H9 (cell line): Measurements from ENCODE around the gene PIGL. TPM values are rescaled to one million over a fixed set of nuclear protein-coding genes. Genes with fewer than 3 reads are reported as not detected.

Experiments used
- DNase-seq: peaks from one replicate; pipeline ENCODE4 v3.0.0-alpha.2; 2017
- H2AFZ ChIP-seq: one replicate; pipeline ENCODE4 v1.6.1; 2013; ENCODE audit warnings: mild to moderate bottlenecking, low read length, control low read depth, moderate library complexity
- H2AK5ac ChIP-seq: 2 replicates; pipeline ENCODE4 v1.6.1; 2013; ENCODE audit warnings: low read length, control low read depth, mixed read lengths; ENCODE audit not compliant: insufficient read length
- H2BK120ac ChIP-seq: one replicate; pipeline ENCODE4 v1.6.1; 2013; ENCODE audit warnings: low read depth, mild to moderate bottlenecking, low read length, control low read depth, inconsistent platforms; ENCODE audit not compliant: poor library complexity, severe bottlenecking
- H2BK12ac ChIP-seq: 2 replicates; pipeline ENCODE4 v1.6.1; 2013; ENCODE audit warnings: low read length, control low read depth, mixed read lengths, low read depth; ENCODE audit not compliant: insufficient read length
- H2BK15ac ChIP-seq: 2 replicates; pipeline ENCODE4 v1.6.1; 2013; ENCODE audit warnings: low read depth, low read length, control low read depth
- H2BK20ac ChIP-seq: one replicate; pipeline ENCODE4 v1.6.1; 2013; ENCODE audit warnings: low read depth, mild to moderate bottlenecking, low read length, control low read depth, inconsistent platforms; ENCODE audit not compliant: poor library complexity, severe bottlenecking
- H2BK5ac ChIP-seq: 2 replicates; pipeline ENCODE4 v1.6.1; 2013; ENCODE audit warnings: low read length, control low read depth, mixed read lengths; ENCODE audit not compliant: insufficient read length
- H3K14ac ChIP-seq: 2 replicates; pipeline ENCODE4 v1.6.1; 2013; ENCODE audit warnings: low read length, control low read depth; ENCODE audit not compliant: insufficient read depth
- H3K18ac ChIP-seq: 2 replicates; pipeline ENCODE4 v1.6.1; 2013; ENCODE audit warnings: low read depth, mild to moderate bottlenecking, mixed read lengths, low read length, control low read depth; ENCODE audit not compliant: insufficient read length
- H3K23ac ChIP-seq: 2 replicates; pipeline ENCODE4 v1.6.1; 2013; ENCODE audit warnings: low read length, control low read depth, mixed read lengths, low read depth; ENCODE audit not compliant: insufficient read length
- H3K23me2 ChIP-seq: 2 replicates; pipeline ENCODE4 v1.6.1; 2013; ENCODE audit warnings: low read depth, mild to moderate bottlenecking, mixed read lengths, low read length, control low read depth; ENCODE audit not compliant: insufficient read length, poor library complexity, severe bottlenecking
- H3K27ac ChIP-seq: 2 replicates; pipeline ENCODE4 v1.5.1; 2013; ENCODE audit warnings: low read length, control low read depth, mixed read lengths, low read depth; ENCODE audit not compliant: insufficient read length
- H3K27me3 ChIP-seq: 2 replicates; pipeline ENCODE4 v1.6.1; 2013; ENCODE audit warnings: low read length, control low read depth, inconsistent platforms; ENCODE audit not compliant: insufficient read depth
- H3K4ac ChIP-seq: 2 replicates; pipeline ENCODE4 v1.6.1; 2013; ENCODE audit warnings: low read depth, mild to moderate bottlenecking, control low read depth, inconsistent platforms, low read length, moderate library complexity
- H3K4me1 ChIP-seq: 2 replicates; pipeline ENCODE4 v1.6.1; 2013; ENCODE audit warnings: low read length, control low read depth, inconsistent platforms; ENCODE audit not compliant: insufficient read depth
- H3K4me2 ChIP-seq: 2 replicates; pipeline ENCODE4 v1.6.1; 2013; ENCODE audit warnings: low read length, control low read depth, mixed read lengths; ENCODE audit not compliant: insufficient read length, insufficient read depth
- H3K56ac ChIP-seq: 2 replicates; pipeline ENCODE4 v1.6.1; 2013; ENCODE audit warnings: low read depth, mild to moderate bottlenecking, mixed read lengths, low read length, control low read depth; ENCODE audit not compliant: insufficient read length
- H3K79me1 ChIP-seq: 2 replicates; pipeline ENCODE4 v1.6.1; 2013; ENCODE audit warnings: low read depth, mild to moderate bottlenecking, moderate library complexity, low read length, control low read depth, inconsistent platforms; ENCODE audit not compliant: insufficient read depth, poor library complexity, severe bottlenecking
- H3K79me2 ChIP-seq: 2 replicates; pipeline ENCODE4 v1.6.1; 2013; ENCODE audit warnings: low read length, control low read depth, inconsistent platforms; ENCODE audit not compliant: insufficient read depth
- H3K9ac ChIP-seq: 2 replicates; pipeline ENCODE4 v1.6.1; 2013; ENCODE audit warnings: low read length, control low read depth, mixed read lengths; ENCODE audit not compliant: insufficient read length; ENCODE audit errors: extremely low read depth
- H3K9me3 ChIP-seq: one replicate; pipeline ENCODE4 v1.6.1; 2013; ENCODE audit warnings: low read depth, low read length, inconsistent platforms; ENCODE audit not compliant: control insufficient read depth
- H3T11ph ChIP-seq: one replicate; pipeline ENCODE4 v1.6.1; 2013; ENCODE audit warnings: mild to moderate bottlenecking, low read length, control low read depth, inconsistent platforms
- H4K20me1 ChIP-seq: one replicate; pipeline ENCODE4 v1.6.1; 2013; ENCODE audit not compliant: control insufficient read depth, insufficient read length, insufficient read depth
- H4K5ac ChIP-seq: 2 replicates; pipeline ENCODE4 v1.6.1; 2013; ENCODE audit warnings: low read depth, mild to moderate bottlenecking, mixed read lengths, low read length, control low read depth; ENCODE audit not compliant: insufficient read length
- H4K8ac ChIP-seq: replicated peaks from 2 replicates; pipeline ENCODE4 v1.6.1; 2013; ENCODE audit warnings: low read length, control low read depth, mixed read lengths, low read depth; ENCODE audit not compliant: insufficient read length
- H4K91ac ChIP-seq: 2 replicates; pipeline ENCODE4 v1.6.1; 2013; ENCODE audit warnings: low read depth, mild to moderate bottlenecking, moderate library complexity, mixed read lengths, low read length, control low read depth; ENCODE audit not compliant: insufficient read length
- H3K27ac Mint-ChIP-seq, 3 experiments: 2 replicates in 2 of 3; 3 replicates in 1 of 3; pipeline ENCODE4 v1.8.0; 2020 to 2021; ENCODE audit warnings: mixed read lengths in 3 of 3, mild to moderate bottlenecking in 1 of 3, moderate library complexity in 1 of 3
- H3K27me3 Mint-ChIP-seq: 2 replicates; pipeline ENCODE4 v1.8.0; 2021; ENCODE audit warnings: low read depth, mild to moderate bottlenecking, moderate library complexity, mixed read lengths
- H3K36me3 Mint-ChIP-seq, 3 experiments: 2 replicates in 2 of 3; 3 replicates in 1 of 3; pipeline ENCODE4 v1.8.0; 2020 to 2021; ENCODE audit warnings: low read depth in 3 of 3, mixed read lengths in 3 of 3; ENCODE audit not compliant: insufficient read depth in 1 of 3
- H3K4me1 Mint-ChIP-seq, 2 experiments: 2 replicates each; pipeline ENCODE4 v1.8.0; 2020; ENCODE audit warnings: mixed read lengths in 2 of 2
- H3K4me3 Mint-ChIP-seq, 2 experiments: 2 replicates in 1 of 2; 3 replicates in 1 of 2; pipeline ENCODE4 v1.8.0; 2020 to 2021; ENCODE audit warnings: mild to moderate bottlenecking in 2 of 2, mixed read lengths in 2 of 2, moderate library complexity in 1 of 2
- H3K9me3 Mint-ChIP-seq, 2 experiments: 2 replicates in 1 of 2; 3 replicates in 1 of 2; pipeline ENCODE4 v1.8.0; 2020; ENCODE audit warnings: mild to moderate bottlenecking in 2 of 2, mixed read lengths in 2 of 2, moderate library complexity in 1 of 2
- CTCF ChIP-seq: fragments of 200-600 bp; sonication (generic); conservative IDR thresholded peaks from 3 replicates; pipeline ENCODE4 v1.8.0; 2021; ENCODE audit warnings: antibody characterized with exemption, mild to moderate bottlenecking
- WGBS: extraction: QIAGEN DNeasy Blood & Tissue Kit; methylation state at CpG from one replicate; pipeline ENCODE4 v1.1.7; 2013; ENCODE audit warnings: missing lambda C conversion rate, low lambda C conversion rate, mixed read lengths; ENCODE audit not compliant: insufficient read length; ENCODE audit errors: extremely low coverage; 5-methylcytosine and 5-hydroxymethylcytosine counted together
- total RNA-seq: library from RNA; stranded (reverse); gene quantifications from 2 replicates; pipeline ENCODE4 v1.2.1, GENCODE V29; 2021

The PIGL gene
- total RNA-seq, 1 experiment from 2014 or later: 21.6 TPM

- Mint-ChIP-seq H3K4me1 (peaks cover 3 to 4% of the 10 kb centered on the region in 2 experiments), H3K36me3 (peaks cover 22 to 40% (median 28%) of the 10 kb centered on the region in 3 experiments), H3K9me3 (peaks cover 9 to 14% of the 10 kb centered on the region in 2 experiments), H3K4me3 (no peak overlapping the region), H3K27ac (0 out of 7 replicates have a peak overlapping the region, but pooled peaks of 1 of the 3 experiments have one; percentile 27), H3K27me3 (no peaks in the 10 kb centered on the region)
- no peak overlapping the region for H2BK15ac ChIP-seq
- H3K4ac ChIP-seq: no peak overlapping the region
- H4K20me1 ChIP-seq: no peaks in the 10 kb centered on the region
- TF ChIP-seq CTCF: no peak
- no peak overlapping the region for H3K4me2 ChIP-seq
- no peak overlapping the region for H3K23ac ChIP-seq
- no peaks in the 10 kb centered on the region for H3K79me2 ChIP-seq
- no peak overlapping the region for H2BK5ac ChIP-seq
- no peak overlapping the region for H2BK12ac ChIP-seq
- H3K79me1 ChIP-seq: no peaks in the 10 kb centered on the region
- H2AK5ac ChIP-seq: no peak overlapping the region
- no peak overlapping the region for H3K56ac ChIP-seq
- no peak overlapping the region for H4K91ac ChIP-seq
- no peak overlapping the region for H2BK120ac ChIP-seq
- DNase-seq: no peak
- no peak overlapping the region for H4K5ac ChIP-seq
- no peak overlapping the region for H3K9ac ChIP-seq
- H3K18ac ChIP-seq: no peak overlapping the region
- no peak overlapping the region; the same call in 1 of the 2 replicates for H3K14ac ChIP-seq
- no peak overlapping the region for H3T11ph ChIP-seq
- no peak overlapping the region for H2AFZ ChIP-seq
- H4K8ac ChIP-seq: no peak overlapping the region
- H3K9me3 ChIP-seq: no peaks in the 10 kb centered on the region
- H3K27me3 ChIP-seq: no peaks in the 10 kb centered on the region
- no peak overlapping the region for H2BK20ac ChIP-seq
- no CpG with 5 or more reads among the region's 3 CpGs for WGBS
- H3K23me2 ChIP-seq: no peaks in the 10 kb centered on the region
- no peaks in the 10 kb centered on the region for H3K4me1 ChIP-seq
- no peak overlapping the region for H3K27ac ChIP-seq
Measured at GRCh38 chr17:16314859-16315258, 97.8 kb downstream of the PIGL start.
